Esophagus muscularis mucosa (tissue), 4 donors: ENCODE measurements around the gene ZNF746.

Experiments
- EP300 ChIP-seq: sonication (generic); formaldehyde crosslinking; IDR thresholded peaks from one replicate; pipeline ENCODE4 v1.6.1; 2017; ENCODE audit warnings: antibody characterized with exemption
- POLR2A ChIP-seq: fragments of 450-650 bp; IDR thresholded peaks from one replicate; pipeline ENCODE4 v1.6.1; 2017; ENCODE audit warnings: antibody characterized with exemption, moderate library complexity, mild to moderate bottlenecking, low read depth
- POLR2AphosphoS5 ChIP-seq, 2 donors: sonication (generic); formaldehyde crosslinking; IDR thresholded peaks; one replicate each; pipeline ENCODE4 v1.6.1; 2017; ENCODE audit warnings: antibody characterized with exemption in 2 of 2
- TF ChIP-seq, protein P1 (sequence below), 3 experiments: fragments of 200-600 bp in 2 of 3; fragments of 450-650 bp in 1 of 3; sonication (generic) in 2 of 3; IDR thresholded peaks; one replicate each; pipeline ENCODE4 v1.5.1; 2017 to 2019; ENCODE audit warnings: antibody characterized with exemption in 3 of 3, mild to moderate bottlenecking in 2 of 3, moderate library complexity in 1 of 3

- TF ChIP-seq, protein P1, sequence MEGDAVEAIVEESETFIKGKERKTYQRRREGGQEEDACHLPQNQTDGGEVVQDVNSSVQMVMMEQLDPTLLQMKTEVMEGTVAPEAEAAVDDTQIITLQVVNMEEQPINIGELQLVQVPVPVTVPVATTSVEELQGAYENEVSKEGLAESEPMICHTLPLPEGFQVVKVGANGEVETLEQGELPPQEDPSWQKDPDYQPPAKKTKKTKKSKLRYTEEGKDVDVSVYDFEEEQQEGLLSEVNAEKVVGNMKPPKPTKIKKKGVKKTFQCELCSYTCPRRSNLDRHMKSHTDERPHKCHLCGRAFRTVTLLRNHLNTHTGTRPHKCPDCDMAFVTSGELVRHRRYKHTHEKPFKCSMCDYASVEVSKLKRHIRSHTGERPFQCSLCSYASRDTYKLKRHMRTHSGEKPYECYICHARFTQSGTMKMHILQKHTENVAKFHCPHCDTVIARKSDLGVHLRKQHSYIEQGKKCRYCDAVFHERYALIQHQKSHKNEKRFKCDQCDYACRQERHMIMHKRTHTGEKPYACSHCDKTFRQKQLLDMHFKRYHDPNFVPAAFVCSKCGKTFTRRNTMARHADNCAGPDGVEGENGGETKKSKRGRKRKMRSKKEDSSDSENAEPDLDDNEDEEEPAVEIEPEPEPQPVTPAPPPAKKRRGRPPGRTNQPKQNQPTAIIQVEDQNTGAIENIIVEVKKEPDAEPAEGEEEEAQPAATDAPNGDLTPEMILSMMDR (IDR thresholded peaks at IDR 0.05) = no peak
- no peak for TF ChIP-seq POLR2AphosphoS5 (IDR thresholded peaks at IDR 0.05)
- TF ChIP-seq POLR2A = no peak
- TF ChIP-seq EP300 = no peak
These were observed 26.2 kb downstream of the ZNF746 start for GRCh38 chr7:149471289-149471953.
